ENCODE data around the gene TUBGCP3. TPM values are rescaled to one million over a fixed set of nuclear protein-coding genes. Genes with fewer than 3 reads are reported as not detected.

Gene TUBGCP3
- total and polyA plus RNA-seq, 9 of the 15 experiments (the other 6 are each of a cell fraction or from before 2014, with no cell fraction given), result 3.0 to 24.8 (median 15.2) TPM

- no peaks in the 10 kb centered on the region for H3K9me3 ChIP-seq (replicated peaks; ENCODE audit: control insufficient read depth, insufficient read depth, low read depth, low read length)
- FAIRE-seq, result no peak
- in situ Hi-C loops (cut with MboI), result no loop called here
- ATAC-seq, result no peak
- ChIA-PET POLR2A (no interaction called here), CTCF (ENCODE audit: low intra/inter-chr PET ratio) (no interaction called here)
- H3K9ac ChIP-seq (ENCODE audit: insufficient read depth in 1 of 2, low read depth in 2 of 2, low read length in 2 of 2), result no peak overlapping the region
- BruUV-seq (replicated peaks), result no TSS peak
- H3K79me2 ChIP-seq (ENCODE audit: control insufficient read depth, insufficient read depth, low read length), result no peaks in the 10 kb centered on the region
- no peaks in the 10 kb centered on the region for H4K20me1 ChIP-seq (replicated peaks; ENCODE audit: control insufficient read depth, insufficient read depth, low read length)
- H2AFZ ChIP-seq (ENCODE audit: low read depth, low read length), result no peak overlapping the region
- peaks cover 56% of the 10 kb centered on the region for H3K36me3 ChIP-seq (ENCODE audit: control insufficient read depth, insufficient read depth, low read length)
- H3K4me3 ChIP-seq, result no peak overlapping the region
- H3K4me2 ChIP-seq (ENCODE audit: insufficient read depth, low read length), result no peak overlapping the region
- TF ChIP-seq RCOR1 (IDR thresholded peaks at IDR 0.05; ENCODE audit: borderline replicate concordance in 1 of 2, low read depth in 2 of 2, low read length in 2 of 2), result no peak
- no peak for TF ChIP-seq STAG1 (CRISPR knock-in tag; IDR thresholded peaks at IDR 0.05; ENCODE audit: borderline replicate concordance)
- no peak for TF ChIP-seq GTF2E2 (tag; IDR thresholded peaks at IDR 0.05)
- no peak for TF ChIP-seq ZNF696 (CRISPR knock-in tag; conservative IDR thresholded peaks at IDR 0.05)
- TF ChIP-seq PTBP1 (IDR thresholded peaks at IDR 0.05; ENCODE audit: low read depth, low read length), result no peak
- intact Hi-C loops (cut with micrococcal nuclease), result no loop called here
- 76% methylated on average over 6 of the region's 6 CpGs for WGBS (ENCODE audit: insufficient coverage, low coverage, missing lambda C conversion rate)
- no peaks in the 10 kb centered on the region for H3K9me1 ChIP-seq (ENCODE audit: control insufficient read depth, insufficient read depth, low read length)
- H3K4me1 ChIP-seq (replicated peaks in 1 of 2; ENCODE audit: control insufficient read depth in 2 of 2, insufficient read depth in 2 of 2, low read length in 2 of 2), result no peaks in the 10 kb centered on the region
- H3K27me3 ChIP-seq (ENCODE audit: control insufficient read depth in 2 of 2, insufficient read depth in 2 of 2, low read length in 2 of 2), result no peaks in the 10 kb centered on the region
- no peak for DNase-seq (ENCODE audit: extremely low read depth in 1 of 4, low spot score in 3 of 4)
- H3K27ac ChIP-seq (ENCODE audit: extremely low read depth, low read depth, low read length), result no peak overlapping the region
Measured at GRCh38 chr13:112513761-112514160, 74.2 kb downstream of the TUBGCP3 start.

- 88% methylated on average over 10 of the region's 10 CpGs for WGBS (ENCODE audit: insufficient coverage, low coverage, missing lambda C conversion rate)
- DNase-seq (ENCODE audit: extremely low read depth in 1 of 4, low spot score in 3 of 4) (no peak), ATAC-seq (no peak), FAIRE-seq (no peak)
- H4K20me1 ChIP-seq (replicated peaks; ENCODE audit: control insufficient read depth, insufficient read depth, low read length), result no peaks in the 10 kb centered on the region
- TF ChIP-seq ZNF316 (IDR thresholded peaks at IDR 0.05) (peak; percentile 20; the same call in 1 of the 2 replicates), MCM3 (IDR thresholded peaks at IDR 0.05) (no peak)
- POLR2A ChIA-PET, result interaction anchor here (0.6 kb wide), 1 partner anchor 43 kb away, joined by 3 read pairs; no protein-coding TSS in a partner anchor
- no peak overlapping the region for H3K27ac ChIP-seq (ENCODE audit: extremely low read depth, low read depth, low read length)
- intact Hi-C loops (cut with micrococcal nuclease), result no loop called here
- no peak overlapping the region for H3K9ac ChIP-seq (ENCODE audit: insufficient read depth in 1 of 2, low read depth in 2 of 2, low read length in 2 of 2)
- no peak overlapping the region for H2AFZ ChIP-seq (ENCODE audit: low read depth, low read length)
- H3K27me3 ChIP-seq (ENCODE audit: control insufficient read depth in 2 of 2, insufficient read depth in 2 of 2, low read length in 2 of 2), result no peaks in the 10 kb centered on the region
- no peak overlapping the region for H3K4me3 ChIP-seq
- H3K4me1 ChIP-seq (replicated peaks in 1 of 2; ENCODE audit: control insufficient read depth in 2 of 2, insufficient read depth in 2 of 2, low read length in 2 of 2), result no peaks in the 10 kb centered on the region
- no peak overlapping the region for H3K4me2 ChIP-seq (ENCODE audit: insufficient read depth, low read length)
- in situ Hi-C loops (cut with MboI), result no loop called here
- H3K9me1 ChIP-seq (ENCODE audit: control insufficient read depth, insufficient read depth, low read length), result no peaks in the 10 kb centered on the region
- BruUV-seq (replicated peaks), result no TSS peak
- H3K79me2 ChIP-seq (ENCODE audit: control insufficient read depth, insufficient read depth, low read length), result no peaks in the 10 kb centered on the region
- peaks cover 57% of the 10 kb centered on the region for H3K36me3 ChIP-seq (ENCODE audit: control insufficient read depth, insufficient read depth, low read length)
- CTCF ChIA-PET (ENCODE audit: low intra/inter-chr PET ratio), result no interaction called here
- no peaks in the 10 kb centered on the region for H3K9me3 ChIP-seq (replicated peaks; ENCODE audit: control insufficient read depth, insufficient read depth, low read depth, low read length)
Measured at GRCh38 chr13:112510987-112511685, 76.8 kb downstream of the TUBGCP3 start.
